ENCODE data around the gene EPM2A. TPM values are rescaled to one million over a fixed set of nuclear protein-coding genes. Genes with fewer than 3 reads are reported as not detected.

The EPM2A gene
- total and polyA plus RNA-seq, 2 of the 4 experiments (the other 2 are of a cell fraction), result 2.1 to 4.5 TPM

DNA sequence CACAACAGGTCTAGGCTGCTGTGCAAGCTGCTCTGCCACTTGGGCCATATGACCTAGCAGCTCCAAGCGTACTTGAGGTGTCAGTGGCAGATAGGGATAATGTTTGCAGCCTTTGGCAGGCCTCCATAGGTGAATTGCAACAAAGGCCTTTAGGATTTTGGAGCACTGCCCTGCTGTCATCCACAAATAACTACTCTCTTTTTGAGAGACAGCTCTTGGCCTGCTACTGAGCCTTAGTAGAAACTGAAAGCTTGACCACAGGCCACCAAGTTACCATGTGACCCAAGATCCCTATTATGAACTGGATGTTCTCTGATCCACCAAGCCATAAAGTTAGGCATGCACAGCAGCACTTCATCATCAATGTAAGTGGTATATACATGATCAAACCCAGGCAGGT lies 49.4 kb upstream of the EPM2A start:
- BruUV-seq (replicated peaks), result no TSS peak
- Histone ChIP-seq H2AK5ac (ENCODE audit: low read depth, low read length) (no peak overlapping the region), H4K8ac (ENCODE audit: low read depth in 2 of 2, low read length in 2 of 2) (no peak overlapping the region), H2AK9ac (replicated peaks; ENCODE audit: low read depth, low read length, poor library complexity) (no peak overlapping the region), H3K14ac (replicated peaks; ENCODE audit: low read depth, low read length) (no peak overlapping the region), H3K27ac (ENCODE audit: insufficient read depth, low read length) (no peak overlapping the region), H3K56ac (ENCODE audit: extremely low read depth, insufficient read depth, low read length) (no peak overlapping the region), H3K23ac (ENCODE audit: low read depth, low read length) (no peak overlapping the region), H2BK120ac (ENCODE audit: low read depth, low read length) (no peak overlapping the region), H4K91ac (ENCODE audit: insufficient read depth, low read depth, low read length) (no peak overlapping the region), H3K27me3 (ENCODE audit: control insufficient read depth, insufficient read depth, low read length) (no peaks in the 10 kb centered on the region), H3K79me1 (ENCODE audit: low read depth in 1 of 2, low read length in 2 of 2) (peaks cover 5 to 9% of the 10 kb centered on the region in 2 experiments; a peak in 1 of 4 replicates), H3K9ac (ENCODE audit: low read depth, low read length) (no peak overlapping the region), H3K4me1 (ENCODE audit: control insufficient read depth, insufficient read depth, low read length) (no peaks in the 10 kb centered on the region), H3K4ac (ENCODE audit: low read depth, low read length) (no peak overlapping the region), H2BK20ac (ENCODE audit: low read depth, low read length) (no peak overlapping the region), H3K4me3 (ENCODE audit: insufficient read depth, low read depth, low read length) (no peak overlapping the region), H4K5ac (ENCODE audit: low read depth, low read length) (no peak overlapping the region), H3K9me3 (ENCODE audit: control insufficient read depth, insufficient read depth, low read length) (no peaks in the 10 kb centered on the region; the same call in 1 of the 2 replicates), H3K4me2 (ENCODE audit: low read depth, low read length) (no peak overlapping the region), H3K18ac (ENCODE audit: low read depth, low read length) (no peak overlapping the region), H2BK15ac (ENCODE audit: low read depth, low read length) (no peak overlapping the region), H4K20me1 (ENCODE audit: insufficient read depth, low read length) (no peaks in the 10 kb centered on the region), H2AFZ (replicated peaks; ENCODE audit: low read length, poor library complexity) (no peak overlapping the region), H3K36me3 (ENCODE audit: control insufficient read depth, insufficient read depth, low read length) (peaks cover 3% of the 10 kb centered on the region; the same call in 1 of the 2 replicates), H2BK5ac (ENCODE audit: low read depth, low read length, poor library complexity, severe bottlenecking) (no peak overlapping the region), H3K9me1 (ENCODE audit: insufficient read depth, low read length) (peaks cover 3% of the 10 kb centered on the region)
- dilution Hi-C loops (cut with HindIII; ENCODE audit: low sequenced_read_pairs, unreplicated experiment) (no loop called here), in situ Hi-C loops (cut with MboI; ENCODE audit: low sequenced_read_pairs) (no loop called here), intact Hi-C loops (cut with micrococcal nuclease) (no loop called here)
- DNase-seq (no peak), ATAC-seq (ENCODE audit: low read depth) (no peak)
- WGBS, 2 experiments (ENCODE audit: extremely low coverage in 2 of 2, insufficient read length in 1 of 2), result no CpG with 5 or more reads among the region's 1 CpG
- ChIA-PET POLR2A (ENCODE audit: unreplicated experiment) (no interaction called here), CTCF (no interaction called here)
- TF ChIP-seq FOS (IDR thresholded peaks at IDR 0.05; ENCODE audit: low read depth, low read length) (no peak), CEBPB (IDR thresholded peaks at IDR 0.05; ENCODE audit: low read depth, low read length) (no peak), NFE2L2 (IDR thresholded peaks at IDR 0.05; ENCODE audit: low read depth, low read length) (no peak), RAD21 (IDR thresholded peaks at IDR 0.05; ENCODE audit: low read length) (no peak), BHLHE40 (IDR thresholded peaks at IDR 0.05; ENCODE audit: low read depth, low read length) (no peak), RCOR1 (IDR thresholded peaks at IDR 0.05; ENCODE audit: insufficient replicate concordance, low read length) (no peak), POLR2A (IDR thresholded peaks at IDR 0.05; ENCODE audit: low read depth, low read length) (no peak), MXI1 (IDR thresholded peaks at IDR 0.05; ENCODE audit: borderline replicate concordance, low read depth, low read length) (no peak), CHD1 (IDR thresholded peaks at IDR 0.05; ENCODE audit: low read depth, low read length) (no peak), SMC3 (IDR thresholded peaks at IDR 0.05; ENCODE audit: low read depth, low read length) (no peak), CTCF (conservative IDR thresholded peaks at IDR 0.05; ENCODE audit: low read depth, low read length) (no peak), MAZ (IDR thresholded peaks at IDR 0.05; ENCODE audit: borderline replicate concordance, low read depth, low read length) (no peak), RFX5 (IDR thresholded peaks at IDR 0.05; ENCODE audit: low read depth, low read length) (no peak)
- TF ChIP-seq, protein P1, sequence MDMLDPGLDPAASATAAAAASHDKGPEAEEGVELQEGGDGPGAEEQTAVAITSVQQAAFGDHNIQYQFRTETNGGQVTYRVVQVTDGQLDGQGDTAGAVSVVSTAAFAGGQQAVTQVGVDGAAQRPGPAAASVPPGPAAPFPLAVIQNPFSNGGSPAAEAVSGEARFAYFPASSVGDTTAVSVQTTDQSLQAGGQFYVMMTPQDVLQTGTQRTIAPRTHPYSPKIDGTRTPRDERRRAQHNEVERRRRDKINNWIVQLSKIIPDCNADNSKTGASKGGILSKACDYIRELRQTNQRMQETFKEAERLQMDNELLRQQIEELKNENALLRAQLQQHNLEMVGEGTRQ (IDR thresholded peaks at IDR 0.05; ENCODE audit: low read depth, low read length), result no peak
